Endodermal cell (in vitro differentiated cells): Measurements from ENCODE around the gene UGT2B7. TPM values are rescaled to one million over a fixed set of nuclear protein-coding genes. Genes with fewer than 3 reads are reported as not detected.

ENCODE experiments used
- DNase-seq: peaks from one replicate; pipeline ENCODE4 v3.0.0-alpha.2; 2017
- H3K27ac ChIP-seq: 2 replicates; pipeline ENCODE4 v1.5.1; 2013; ENCODE audit warnings: mild to moderate bottlenecking, low read depth, low read length, moderate library complexity
- H3K27me3 ChIP-seq: 2 replicates; pipeline ENCODE4 v1.6.1; 2013; ENCODE audit warnings: mild to moderate bottlenecking, low read length, moderate library complexity; ENCODE audit not compliant: insufficient read depth, control insufficient read depth, poor library complexity, severe bottlenecking
- H3K36me3 ChIP-seq: 2 replicates; pipeline ENCODE4 v1.7.0; 2013; ENCODE audit warnings: mild to moderate bottlenecking, low read length, moderate library complexity; ENCODE audit not compliant: control insufficient read depth, insufficient read depth
- H3K4me1 ChIP-seq: one replicate; pipeline ENCODE4 v1.7.0; 2013; ENCODE audit warnings: low read length; ENCODE audit not compliant: control insufficient read depth, insufficient read depth
- H3K4me3 ChIP-seq: 2 replicates; pipeline ENCODE4 v1.5.1; 2013; ENCODE audit warnings: mild to moderate bottlenecking, low read length, moderate library complexity
- H3K9ac ChIP-seq: 2 replicates; pipeline ENCODE4 v1.6.1; 2013; ENCODE audit warnings: mild to moderate bottlenecking, low read length, moderate library complexity; ENCODE audit not compliant: poor library complexity, severe bottlenecking; ENCODE audit errors: extremely low read depth
- H3K9me3 ChIP-seq: 2 replicates; pipeline ENCODE4 v1.6.1; 2013; ENCODE audit warnings: mild to moderate bottlenecking, low read length, moderate library complexity; ENCODE audit not compliant: control insufficient read depth
- H3K27ac Mint-ChIP-seq: 2 replicates; pipeline ENCODE4 v1.8.0; 2020; ENCODE audit warnings: mixed read lengths
- H3K27me3 Mint-ChIP-seq: 2 replicates; pipeline ENCODE4 v1.8.0; 2021; ENCODE audit warnings: mild to moderate bottlenecking, mixed read lengths; ENCODE audit not compliant: insufficient read depth
- H3K36me3 Mint-ChIP-seq: 2 replicates; pipeline ENCODE4 v1.8.0; 2020; ENCODE audit warnings: low read depth, mixed read lengths
- H3K4me1 Mint-ChIP-seq: 2 replicates; pipeline ENCODE4 v1.8.0; 2020; ENCODE audit warnings: mixed read lengths
- H3K4me3 Mint-ChIP-seq: 2 replicates; pipeline ENCODE4 v1.8.0; 2020; ENCODE audit warnings: mild to moderate bottlenecking, moderate library complexity, mixed read lengths
- H3K9me3 Mint-ChIP-seq: 2 replicates; pipeline ENCODE4 v1.8.0; 2020; ENCODE audit warnings: mild to moderate bottlenecking, mixed read lengths
- WGBS, 2 experiments: methylation state at CpG; one replicate each; pipeline versions ENCODE4 v1.1.5 to v1.1.7; 2013; ENCODE audit warnings: missing lambda C conversion rate in 2 of 2, mixed read lengths in 1 of 2; ENCODE audit not compliant: insufficient coverage in 1 of 2, insufficient read length in 1 of 2; 5-methylcytosine and 5-hydroxymethylcytosine counted together
- total RNA-seq, 2 donors: library from RNA; stranded (reverse); fragmentation: NEBNext Ultra II Directional in 1 of 2; extraction: Animal tissue kit (Norgen Biotek cat#: 25700) in 1 of 2; gene quantifications; 2 replicates in 1 of 2; 3 replicates in 1 of 2; pipeline ENCODE4 v1.2.1, GENCODE V29; 2021
- TF ChIP-seq, protein P1 (sequence below): fragments of 200-600 bp; sonication (generic); conservative IDR thresholded peaks from 2 replicates; pipeline ENCODE4 v1.5.0; 2021; ENCODE audit warnings: antibody characterized with exemption, mild to moderate bottlenecking

The UGT2B7 gene
- total RNA-seq, 2 donors from 2014 or later, result not detected

DNA sequence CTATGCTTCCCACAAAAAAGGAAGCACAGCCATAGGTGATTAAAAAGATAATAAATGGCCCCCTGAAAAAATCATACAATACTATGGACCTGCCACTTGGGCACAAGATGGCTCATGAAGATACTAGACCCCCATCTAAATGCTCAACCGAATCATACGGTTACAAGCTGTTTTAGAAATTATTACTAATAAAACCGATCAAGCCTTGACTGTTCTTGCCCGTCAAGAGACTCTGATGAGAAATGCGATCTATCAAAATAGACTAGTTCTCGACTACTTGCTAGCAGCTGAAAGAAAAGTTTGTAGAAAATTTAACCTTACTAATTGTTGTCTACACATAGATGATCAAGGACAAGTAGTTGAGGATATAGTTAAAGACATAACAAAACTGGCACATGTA is 40.1 kb upstream of the UGT2B7 start:
- Mint-ChIP-seq H3K4me3 (no peak overlapping the region), H3K4me1 (peaks cover 14% of the 10 kb centered on the region), H3K36me3 (no peaks in the 10 kb centered on the region), H3K9me3 (no peaks in the 10 kb centered on the region), H3K27me3 (peaks cover 11% of the 10 kb centered on the region), H3K27ac (no peak overlapping the region)
- peaks cover 15% of the 10 kb centered on the region for H3K27me3 ChIP-seq
- H3K4me1 ChIP-seq, result no peaks in the 10 kb centered on the region
- H3K27ac ChIP-seq, result no peak overlapping the region
- no peak overlapping the region for H3K9ac ChIP-seq
- no peaks in the 10 kb centered on the region for H3K9me3 ChIP-seq
- WGBS, 2 experiments, result 97 to 100% methylated on average over 3 to 6 of the region's 6 CpGs
- H3K36me3 ChIP-seq, result no peaks in the 10 kb centered on the region
- no peak for DNase-seq
- H3K4me3 ChIP-seq, result no peak overlapping the region
- TF ChIP-seq, protein P1, sequence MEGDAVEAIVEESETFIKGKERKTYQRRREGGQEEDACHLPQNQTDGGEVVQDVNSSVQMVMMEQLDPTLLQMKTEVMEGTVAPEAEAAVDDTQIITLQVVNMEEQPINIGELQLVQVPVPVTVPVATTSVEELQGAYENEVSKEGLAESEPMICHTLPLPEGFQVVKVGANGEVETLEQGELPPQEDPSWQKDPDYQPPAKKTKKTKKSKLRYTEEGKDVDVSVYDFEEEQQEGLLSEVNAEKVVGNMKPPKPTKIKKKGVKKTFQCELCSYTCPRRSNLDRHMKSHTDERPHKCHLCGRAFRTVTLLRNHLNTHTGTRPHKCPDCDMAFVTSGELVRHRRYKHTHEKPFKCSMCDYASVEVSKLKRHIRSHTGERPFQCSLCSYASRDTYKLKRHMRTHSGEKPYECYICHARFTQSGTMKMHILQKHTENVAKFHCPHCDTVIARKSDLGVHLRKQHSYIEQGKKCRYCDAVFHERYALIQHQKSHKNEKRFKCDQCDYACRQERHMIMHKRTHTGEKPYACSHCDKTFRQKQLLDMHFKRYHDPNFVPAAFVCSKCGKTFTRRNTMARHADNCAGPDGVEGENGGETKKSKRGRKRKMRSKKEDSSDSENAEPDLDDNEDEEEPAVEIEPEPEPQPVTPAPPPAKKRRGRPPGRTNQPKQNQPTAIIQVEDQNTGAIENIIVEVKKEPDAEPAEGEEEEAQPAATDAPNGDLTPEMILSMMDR, result no peak

DNA sequence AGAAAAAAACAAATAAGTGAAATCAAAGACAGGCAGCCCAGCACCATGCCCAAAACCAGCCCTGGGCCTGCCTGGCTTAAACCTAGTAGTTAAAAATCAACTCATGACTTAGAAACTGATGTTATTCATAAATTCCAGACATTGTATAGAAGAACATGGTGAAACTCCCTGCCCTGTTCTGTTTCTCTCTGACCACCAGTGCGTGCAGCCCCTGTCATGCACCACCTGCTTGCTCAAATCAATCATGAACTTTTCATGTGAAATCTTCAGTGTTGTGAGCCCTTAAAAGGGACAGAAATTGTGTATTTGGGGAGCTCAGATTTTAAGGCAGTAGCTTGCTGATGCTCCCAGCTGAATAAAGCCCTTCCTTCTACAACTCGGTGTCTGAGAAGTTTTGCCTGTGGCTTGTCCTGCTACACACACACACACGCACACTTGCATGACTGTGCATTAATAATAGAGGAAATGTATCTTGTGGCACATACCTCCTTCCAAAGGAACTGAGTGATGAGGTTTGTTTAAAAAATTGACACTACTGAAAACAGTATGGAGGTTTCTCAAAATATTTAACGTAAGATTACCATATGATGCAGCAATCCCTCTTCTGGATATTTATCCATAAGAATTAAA is 39.2 kb upstream of the UGT2B7 start:
- TF ChIP-seq, protein P1, result no peak
- peaks cover 15% of the 10 kb centered on the region for H3K27me3 ChIP-seq
- peak overlapping the region; percentile 3 for H3K27ac ChIP-seq
- peaks cover 14% of the 10 kb centered on the region for H3K4me1 Mint-ChIP-seq
- H3K9me3 ChIP-seq, result no peaks in the 10 kb centered on the region
- H3K4me3 ChIP-seq, result no peak overlapping the region
- H3K36me3 Mint-ChIP-seq, result no peaks in the 10 kb centered on the region
- H3K4me1 ChIP-seq, result no peaks in the 10 kb centered on the region
- no peaks in the 10 kb centered on the region for H3K36me3 ChIP-seq
- peaks cover 11% of the 10 kb centered on the region for H3K27me3 Mint-ChIP-seq
- H3K27ac Mint-ChIP-seq, result no peak overlapping the region
- 86% methylated on average over 4 of the region's 4 CpGs; no CpG with 5 or more reads in 1 of the 2 experiments for WGBS, 2 experiments
- DNase-seq, result no peak
- H3K9me3 Mint-ChIP-seq, result no peaks in the 10 kb centered on the region
- no peak overlapping the region for H3K9ac ChIP-seq
- H3K4me3 Mint-ChIP-seq, result no peak overlapping the region

DNA sequence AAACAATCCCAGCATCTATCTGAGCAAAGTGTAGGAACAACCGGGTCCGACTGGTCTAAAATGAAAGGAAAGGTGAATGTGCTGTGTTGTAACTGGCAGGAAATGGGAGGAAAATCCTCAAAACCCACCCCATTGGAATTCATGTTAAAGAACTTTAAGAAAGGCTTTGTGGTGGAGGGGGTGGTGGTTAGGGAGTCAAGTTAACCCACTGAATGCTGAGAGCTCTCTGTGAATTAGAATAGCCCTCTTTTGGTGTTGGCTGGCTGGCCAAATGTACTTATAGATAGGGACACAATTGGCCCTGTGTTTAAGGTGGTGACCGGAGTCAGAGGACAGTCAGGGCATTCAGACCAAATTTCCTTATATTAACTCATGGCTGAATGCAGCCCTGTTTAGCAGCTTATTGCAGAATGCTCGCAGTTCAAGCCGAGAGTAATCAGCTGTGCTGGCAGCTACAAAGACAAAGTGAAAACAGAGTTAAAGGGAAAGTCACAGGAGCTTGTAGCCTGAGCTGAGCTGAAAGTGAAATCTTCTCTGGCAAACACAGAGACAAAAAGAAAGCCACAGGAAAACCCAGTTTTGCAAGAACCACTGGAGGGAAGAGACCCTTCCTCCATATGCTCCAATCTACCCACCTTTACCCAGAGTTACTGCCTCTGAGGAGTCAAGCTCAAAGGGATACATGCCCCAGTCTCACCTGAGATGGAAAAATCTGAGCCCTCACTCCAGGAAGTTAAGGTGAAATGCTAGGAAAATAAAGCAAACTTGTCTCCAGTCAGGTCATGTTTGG is 38.5 kb upstream of the UGT2B7 start:
- no peak overlapping the region for H3K9ac ChIP-seq
- no peaks in the 10 kb centered on the region for H3K36me3 ChIP-seq
- H3K4me1 ChIP-seq, result no peaks in the 10 kb centered on the region
- DNase-seq, result peak; percentile 53
- peaks cover 15% of the 10 kb centered on the region for H3K27me3 ChIP-seq
- TF ChIP-seq, protein P1, result no peak
- WGBS, 2 experiments, result 40 to 60% methylated on average over 2 to 5 of the region's 5 CpGs
- no peak overlapping the region for H3K4me3 Mint-ChIP-seq
- H3K36me3 Mint-ChIP-seq, result no peaks in the 10 kb centered on the region
- no peak overlapping the region for H3K27ac Mint-ChIP-seq
- H3K9me3 ChIP-seq, result no peaks in the 10 kb centered on the region
- no peaks in the 10 kb centered on the region for H3K9me3 Mint-ChIP-seq
- H3K27ac ChIP-seq, result peak overlapping the region; percentile 64
- H3K4me3 ChIP-seq, result no peak overlapping the region
- peaks cover 11% of the 10 kb centered on the region for H3K27me3 Mint-ChIP-seq
- H3K4me1 Mint-ChIP-seq, result peaks cover 14% of the 10 kb centered on the region
